PC-3 (cell line): ENCODE results near the gene CBX5. TPM values are rescaled to one million over a fixed set of nuclear protein-coding genes. Genes with fewer than 3 reads are reported as not detected.
A peak's percentile ranks its signal among the peaks of the same experiment; 100 is the strongest.

Experiments
- ATAC-seq: fragments of 200-7000 bp; cut with Tn5 transposase; 2 replicates; pipeline ENCODE4 v1.9.1; 2020; ENCODE audit warnings: mild to moderate bottlenecking, moderate library complexity
- BruUV-seq: library from RNA; stranded (reverse); fragments of 400-500 nt; replicated peaks from 2 replicates; lab custom pipeline; 2021; lab: Mats Ljungman, UMichigan
- CTCF ChIA-PET: fragments of 300-600 bp; sonication (Branson Sonifier 250); formaldehyde crosslinking; loops from one replicate; lab custom pipeline; 2022; ENCODE audit warnings: antibody characterized with exemption; lab: Charles Lee
- POLR2A ChIA-PET: fragments of 300-600 bp; sonication (Branson Sonifier 250); formaldehyde crosslinking; loops from one replicate; lab custom pipeline; 2022; ENCODE audit warnings: antibody characterized with exemption; ENCODE audit not compliant: unreplicated experiment; lab: Charles Lee
- DNase-seq: peaks from one replicate; pipeline ENCODE4 v3.0.0-alpha.2; 2015
- H2AFZ ChIP-seq: fragments of 300-600 bp; sonication (generic); 2 replicates; pipeline ENCODE4 v1.6.0; 2016; ENCODE audit warnings: antibody characterized with exemption, low read length
- H3F3A ChIP-seq: fragments of 300-600 bp; sonication (generic); one replicate; pipeline ENCODE4 v1.6.0; 2017; ENCODE audit warnings: antibody characterized with exemption, low read length, control low read depth, mild to moderate bottlenecking; ENCODE audit not compliant: unreplicated experiment
- H3K27ac ChIP-seq: fragments of 300-600 bp; sonication (generic); 2 replicates; pipeline ENCODE4 v1.5.1; 2016; ENCODE audit warnings: mild to moderate bottlenecking, low read length
- H3K27me3 ChIP-seq: fragments of 300-600 bp; sonication (generic); 2 replicates; pipeline ENCODE4 v1.6.1; 2016; ENCODE audit warnings: low read length, mixed read lengths
- H3K36me3 ChIP-seq: fragments of 300-600 bp; sonication (generic); 2 replicates; pipeline ENCODE4 v1.6.1; 2016; ENCODE audit warnings: low read depth, mixed run types, low read length, mixed read lengths
- H3K4me1 ChIP-seq: fragments of 300-600 bp; sonication (generic); 2 replicates; pipeline ENCODE4 v1.5.1; 2016; ENCODE audit warnings: low read length; ENCODE audit not compliant: insufficient read depth
- H3K4me2 ChIP-seq: fragments of 300-600 bp; sonication (generic); 2 replicates; pipeline ENCODE4 v1.6.0; 2016; ENCODE audit warnings: low read length
- H3K4me3 ChIP-seq: fragments of 300-600 bp; sonication (generic); 2 replicates; pipeline ENCODE4 v1.5.1; 2016; ENCODE audit warnings: mild to moderate bottlenecking, low read length, mixed read lengths
- H3K79me2 ChIP-seq: fragments of 300-600 bp; sonication (generic); 2 replicates; pipeline ENCODE4 v1.6.1; 2017; ENCODE audit warnings: low read length, mixed read lengths
- H3K9ac ChIP-seq: fragments of 300-600 bp; sonication (generic); 2 replicates; pipeline ENCODE4 v1.6.0; 2016; ENCODE audit warnings: mild to moderate bottlenecking, low read length
- H3K9me2 ChIP-seq: fragments of 300-600 bp; sonication (generic); replicated peaks from 2 replicates; pipeline ENCODE4 v1.6.1; 2016; ENCODE audit warnings: mixed run types, low read length, mixed read lengths
- H3K9me3 ChIP-seq: fragments of 300-600 bp; sonication (generic); 2 replicates; pipeline ENCODE4 v1.6.1; 2016; ENCODE audit warnings: low read length, mixed read lengths
- H4K20me1 ChIP-seq: fragments of 300-600 bp; sonication (generic); 2 replicates; pipeline ENCODE4 v1.6.1; 2016; ENCODE audit warnings: low read length, mixed read lengths
- EZH2 ChIP-seq: fragments of 300-600 bp; sonication (generic); IDR thresholded peaks from one replicate; pipeline ENCODE4 v1.6.1; 2017; ENCODE audit warnings: antibody characterized with exemption, mild to moderate bottlenecking, low read length; ENCODE audit not compliant: unreplicated experiment
- EZH2phosphoT487 ChIP-seq: fragments of 300-600 bp; sonication (generic); IDR thresholded peaks from 2 replicates; pipeline ENCODE4 v1.6.1; 2018; ENCODE audit warnings: mild to moderate bottlenecking, antibody characterized with exemption, low read length, borderline replicate concordance
- intact Hi-C: fragments of 100-400 bp; cut with micrococcal nuclease; formaldehyde crosslinking; loops from 2 replicates; pipeline ENCODE4 v1.9.0; 2023
- total RNA-seq: library from RNA; depleted of rRNA; stranded (reverse); fragments of >200 nt; gene quantifications from 2 replicates; pipeline ENCODE4 v1.2.3, GENCODE V29; 2014
- TF ChIP-seq, protein P1 (sequence below): fragments of 300-600 bp; sonication (generic); conservative IDR thresholded peaks from 2 replicates; pipeline ENCODE4 v1.5.1; 2017; ENCODE audit warnings: antibody characterized with exemption, low read depth, mild to moderate bottlenecking, low read length

Gene CBX5
- total RNA-seq, 1 experiment from 2014 or later: 14.9 TPM

DNA sequence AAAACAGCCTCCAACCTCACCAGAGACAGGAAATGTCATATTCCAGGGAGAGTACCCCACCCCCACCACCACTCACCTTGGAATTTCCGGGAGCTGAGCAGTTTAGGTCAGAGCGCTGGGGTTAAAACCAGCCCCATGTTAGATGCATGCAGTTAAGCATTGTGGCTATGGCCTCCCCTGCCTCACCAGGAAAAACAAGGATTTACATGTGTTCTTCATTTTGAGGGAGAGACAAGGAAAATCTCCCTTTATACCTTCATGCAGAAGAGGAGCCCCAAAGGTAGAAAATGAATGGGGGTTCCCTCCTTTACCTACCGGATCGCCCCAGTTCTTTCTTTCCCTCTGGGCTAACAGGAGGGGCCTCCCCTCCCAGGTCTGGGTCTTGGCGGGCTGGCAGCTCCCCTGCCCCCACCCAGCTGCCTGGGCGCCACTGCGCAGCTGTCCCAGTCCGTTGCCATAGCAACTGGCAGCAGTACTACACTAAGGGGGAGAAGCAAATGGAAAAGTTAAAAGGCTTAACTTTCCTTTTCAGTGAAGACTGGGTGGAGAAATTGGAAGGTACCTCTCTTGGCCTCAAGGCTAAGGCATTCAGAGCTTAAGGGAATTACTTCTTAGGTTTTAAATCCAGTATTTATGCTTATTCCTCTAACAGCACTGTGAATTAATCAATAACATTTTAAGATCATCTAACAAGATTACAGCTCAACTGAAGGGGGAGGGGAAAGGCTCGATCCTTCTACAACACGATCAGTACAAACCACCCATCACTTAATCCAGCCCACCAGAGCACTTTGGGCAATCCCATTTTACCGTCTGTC, 20.5 kb downstream of the CBX5 start:
- DNase-seq (peak; percentile 25), ATAC-seq (no peak)
- Histone ChIP-seq H3K79me2 (no peaks in the 10 kb centered on the region), H3K4me2 (no peak overlapping the region), H3K9me2 (no peaks in the 10 kb centered on the region), H2AFZ (no peak overlapping the region), H3K9ac (no peak overlapping the region), H3K4me1 (peaks cover 13% of the 10 kb centered on the region; the same call in 1 of the 2 replicates), H4K20me1 (no peaks in the 10 kb centered on the region), H3F3A (no peaks in the 10 kb centered on the region), H3K27me3 (no peaks in the 10 kb centered on the region), H3K9me3 (no peaks in the 10 kb centered on the region), H3K4me3 (no peak overlapping the region), H3K36me3 (peaks cover 2% of the 10 kb centered on the region; the same call in 1 of the 2 replicates), H3K27ac (no peak overlapping the region)
- intact Hi-C loops: no loop called here
- no TSS peak for BruUV-seq
- no peak for TF ChIP-seq EZH2
- TF ChIP-seq, protein P1, sequence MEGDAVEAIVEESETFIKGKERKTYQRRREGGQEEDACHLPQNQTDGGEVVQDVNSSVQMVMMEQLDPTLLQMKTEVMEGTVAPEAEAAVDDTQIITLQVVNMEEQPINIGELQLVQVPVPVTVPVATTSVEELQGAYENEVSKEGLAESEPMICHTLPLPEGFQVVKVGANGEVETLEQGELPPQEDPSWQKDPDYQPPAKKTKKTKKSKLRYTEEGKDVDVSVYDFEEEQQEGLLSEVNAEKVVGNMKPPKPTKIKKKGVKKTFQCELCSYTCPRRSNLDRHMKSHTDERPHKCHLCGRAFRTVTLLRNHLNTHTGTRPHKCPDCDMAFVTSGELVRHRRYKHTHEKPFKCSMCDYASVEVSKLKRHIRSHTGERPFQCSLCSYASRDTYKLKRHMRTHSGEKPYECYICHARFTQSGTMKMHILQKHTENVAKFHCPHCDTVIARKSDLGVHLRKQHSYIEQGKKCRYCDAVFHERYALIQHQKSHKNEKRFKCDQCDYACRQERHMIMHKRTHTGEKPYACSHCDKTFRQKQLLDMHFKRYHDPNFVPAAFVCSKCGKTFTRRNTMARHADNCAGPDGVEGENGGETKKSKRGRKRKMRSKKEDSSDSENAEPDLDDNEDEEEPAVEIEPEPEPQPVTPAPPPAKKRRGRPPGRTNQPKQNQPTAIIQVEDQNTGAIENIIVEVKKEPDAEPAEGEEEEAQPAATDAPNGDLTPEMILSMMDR: no peak
- POLR2A ChIA-PET: no interaction called here
- CTCF ChIA-PET: no interaction called here

DNA sequence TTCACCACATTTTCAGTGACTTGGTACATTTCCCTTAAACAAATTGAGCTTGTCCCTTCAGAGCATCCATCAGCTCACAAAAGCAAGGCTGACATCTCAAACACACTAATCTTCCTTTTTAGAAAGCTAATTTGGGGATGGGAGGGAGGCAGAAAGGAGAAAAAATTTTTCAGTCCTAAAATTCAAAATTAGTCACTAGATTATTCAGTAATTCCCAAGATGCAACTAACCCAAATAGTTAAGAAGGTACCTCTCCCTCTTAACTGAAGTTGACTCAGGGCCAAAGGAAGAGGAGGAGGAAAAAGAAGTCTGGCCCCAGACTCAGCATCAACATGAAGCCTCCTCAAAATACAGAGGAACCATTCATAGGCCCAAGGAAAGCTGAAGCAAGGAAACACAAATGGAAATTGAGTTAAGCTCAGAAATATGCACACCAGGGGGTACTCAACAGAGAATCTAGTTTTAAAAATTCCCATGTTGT, 21.7 kb downstream of the CBX5 start:
- intact Hi-C loops: no loop called here
- POLR2A ChIA-PET: no interaction called here
- H3K79me2 ChIP-seq: no peaks in the 10 kb centered on the region

More for the DNA sequence above, 21.7 kb downstream of the CBX5 start:
- no peak for TF ChIP-seq EZH2
- TF ChIP-seq, protein P1: no peak
- no peak for TF ChIP-seq EZH2phosphoT487
- no peak overlapping the region for H3K27ac ChIP-seq
- BruUV-seq: no TSS peak
- DNase-seq (no peak), ATAC-seq (no peak)
- no peak overlapping the region for H2AFZ ChIP-seq
- H3F3A ChIP-seq: no peaks in the 10 kb centered on the region
- peaks cover 2% of the 10 kb centered on the region; the same call in 1 of the 2 replicates for H3K36me3 ChIP-seq
- H3K27me3 ChIP-seq: no peaks in the 10 kb centered on the region
- no peak overlapping the region for H3K9ac ChIP-seq
- H3K4me1 ChIP-seq: peaks cover 13% of the 10 kb centered on the region; the same call in 1 of the 2 replicates
- no peak overlapping the region for H3K4me3 ChIP-seq
- no peaks in the 10 kb centered on the region for H3K9me2 ChIP-seq
- no peak overlapping the region for H3K4me2 ChIP-seq
- H4K20me1 ChIP-seq: no peaks in the 10 kb centered on the region
- CTCF ChIA-PET: interaction anchor here (0.7 kb wide), 1 partner anchor 28 kb away, joined by 3 read pairs; no protein-coding TSS in a partner anchor
- no peaks in the 10 kb centered on the region for H3K9me3 ChIP-seq
